Measurements from ENCODE around the gene ELAVL2. TPM values are rescaled to one million over a fixed set of nuclear protein-coding genes. Genes with fewer than 3 reads are reported as not detected.

Gene ELAVL2
- total RNA-seq, 3 donors from 2014 or later = 0.59 to 1.1 (median 0.66) TPM

- H3K27ac ChIP-seq = no peak overlapping the region
- H3K27me3 ChIP-seq = no peaks in the 10 kb centered on the region
- TF ChIP-seq POLR2A (IDR thresholded peaks at IDR 0.05) (no peak), POLR2AphosphoS5 (IDR thresholded peaks at IDR 0.05) (no peak), CTCF (IDR thresholded peaks at IDR 0.05) (no peak)
- DNase-seq (ENCODE audit: low spot score in 2 of 2) = no peak
- intact Hi-C loops (cut with DNase I; ENCODE audit: low total_unique reads) = no loop called here
- H3K36me3 ChIP-seq = no peaks in the 10 kb centered on the region
- H3K4me1 ChIP-seq = no peaks in the 10 kb centered on the region
- no peak overlapping the region for H3K4me3 ChIP-seq
- no peaks in the 10 kb centered on the region for H3K9me3 ChIP-seq
Measured at GRCh38 chr9:23682352-23682751, 143.7 kb downstream of the ELAVL2 start.

GRCh38 chr9:23677446-23677845, 148.6 kb downstream of the ELAVL2 start:
- Histone ChIP-seq H3K36me3 (no peaks in the 10 kb centered on the region), H3K27me3 (no peaks in the 10 kb centered on the region), H3K4me3 (no peak overlapping the region), H3K4me1 (no peaks in the 10 kb centered on the region), H3K27ac (no peak overlapping the region), H3K9me3 (no peaks in the 10 kb centered on the region)
- no peak for TF ChIP-seq POLR2A (IDR thresholded peaks at IDR 0.05)
- TF ChIP-seq POLR2AphosphoS5 (IDR thresholded peaks at IDR 0.05) = no peak
- TF ChIP-seq CTCF (IDR thresholded peaks at IDR 0.05) = no peak
- intact Hi-C loops (cut with DNase I; ENCODE audit: low total_unique reads) = no loop called here
- DNase-seq (ENCODE audit: low spot score in 2 of 2) = no peak

GRCh38 chr9:23674016-23674585, 151.9 kb downstream of the ELAVL2 start:
- no peaks in the 10 kb centered on the region for H3K36me3 ChIP-seq
- H3K4me1 ChIP-seq = no peaks in the 10 kb centered on the region
- H3K27ac ChIP-seq = no peak overlapping the region
- H3K4me3 ChIP-seq = no peak overlapping the region
- H3K27me3 ChIP-seq = no peaks in the 10 kb centered on the region
- no peak for DNase-seq (ENCODE audit: low spot score in 2 of 2)
- intact Hi-C loops (cut with DNase I; ENCODE audit: low total_unique reads) = no loop called here
- TF ChIP-seq POLR2AphosphoS5 (IDR thresholded peaks at IDR 0.05) (no peak), POLR2A (IDR thresholded peaks at IDR 0.05) (no peak), CTCF (IDR thresholded peaks at IDR 0.05) (no peak)
- H3K9me3 ChIP-seq = no peaks in the 10 kb centered on the region

- no peaks in the 10 kb centered on the region for H3K9me3 ChIP-seq
- H3K4me3 ChIP-seq = no peak overlapping the region
- no peaks in the 10 kb centered on the region for H3K27me3 ChIP-seq
- H3K36me3 ChIP-seq = no peaks in the 10 kb centered on the region
- H3K27ac ChIP-seq = no peak overlapping the region
- TF ChIP-seq POLR2AphosphoS5 (IDR thresholded peaks at IDR 0.05) = no peak
- no peak for TF ChIP-seq POLR2A (IDR thresholded peaks at IDR 0.05)
- no peak for TF ChIP-seq CTCF (IDR thresholded peaks at IDR 0.05)
- DNase-seq (ENCODE audit: low spot score in 2 of 2) = no peak
- no peaks in the 10 kb centered on the region for H3K4me1 ChIP-seq
- intact Hi-C loops (cut with DNase I; ENCODE audit: low total_unique reads) = no loop called here
Measured at GRCh38 chr9:23672151-23672550, 153.9 kb downstream of the ELAVL2 start.

- H3K4me3 ChIP-seq = no peak overlapping the region
- TF ChIP-seq POLR2A (IDR thresholded peaks at IDR 0.05) = no peak
- no peak for TF ChIP-seq CTCF (IDR thresholded peaks at IDR 0.05)
- TF ChIP-seq POLR2AphosphoS5 (IDR thresholded peaks at IDR 0.05) = no peak
- no peaks in the 10 kb centered on the region for H3K4me1 ChIP-seq
- H3K27me3 ChIP-seq = no peaks in the 10 kb centered on the region
- no peaks in the 10 kb centered on the region for H3K9me3 ChIP-seq
- DNase-seq (ENCODE audit: low spot score in 2 of 2) = no peak
- H3K36me3 ChIP-seq = no peaks in the 10 kb centered on the region
- no peak overlapping the region for H3K27ac ChIP-seq
- intact Hi-C loops (cut with DNase I; ENCODE audit: low total_unique reads) = no loop called here
Measured at GRCh38 chr9:23669776-23670175, 156.3 kb downstream of the ELAVL2 start.
